Smooth muscle cell of the brain vasculature (primary cell): ENCODE results near the gene SPANXC.
"Not testable (repeated sequence)": the region's sequence is repeated elsewhere in the genome, so short reads cannot be mapped to it uniquely, and the experiment has no call there.

Experiments
- DNase-seq: peaks from one replicate; pipeline ENCODE4 v3.0.0-alpha.2; 2012; ENCODE audit warnings: low read depth, low spot score

SPANXC gene

GRCh38 chrX:141242417-141242816, at the start of gene SPANXC:
Gene SPANXC, minus strand, starts transcription at chrX:141242517. Its CDS starts 60 bp downstream, at chrX:141242457.
- DNase-seq: not testable (repeated sequence)

- no peak for DNase-seq
Measured at GRCh38 chrX:141279476-141279875, 37.2 kb upstream of the SPANXC start.

- DNase-seq: no peak
Measured at GRCh38 chrX:141278306-141278705, 36.0 kb upstream of the SPANXC start.

- DNase-seq: no peak
Measured at GRCh38 chrX:141258080-141258479, 15.8 kb upstream of the SPANXC start.

- DNase-seq: no peak
Measured at GRCh38 chrX:141221611-141222010, 20.7 kb downstream of the SPANXC start.

- peak; percentile 2 for DNase-seq
Measured at GRCh38 chrX:141220342-141221008, 21.8 kb downstream of the SPANXC start.

- DNase-seq: no peak
Measured at GRCh38 chrX:141214196-141214595, 28.1 kb downstream of the SPANXC start.

GRCh38 chrX:141201962-141202361, 40.4 kb downstream of the SPANXC start:
- no peak for DNase-seq
